HG03196 (cell line): ENCODE measurements around the gene ITFG1.
"Not testable (repeated sequence)": the region's sequence is repeated elsewhere in the genome, so short reads cannot be mapped to it uniquely, and the experiment has no call there.

Experiments
- ATAC-seq: cut with Tn5 transposase; IDR thresholded peaks from one replicate; pipeline ENCODE4 v1.9.1; 2021; ENCODE audit not compliant: unreplicated experiment

The ITFG1 gene

GRCh38 chr16:47473792-47474191, 12.9 kb upstream of the ITFG1 start:
- no peak for ATAC-seq

- not testable (repeated sequence) for ATAC-seq
Measured at GRCh38 chr16:47473004-47473403, 12.1 kb upstream of the ITFG1 start.

DNA sequence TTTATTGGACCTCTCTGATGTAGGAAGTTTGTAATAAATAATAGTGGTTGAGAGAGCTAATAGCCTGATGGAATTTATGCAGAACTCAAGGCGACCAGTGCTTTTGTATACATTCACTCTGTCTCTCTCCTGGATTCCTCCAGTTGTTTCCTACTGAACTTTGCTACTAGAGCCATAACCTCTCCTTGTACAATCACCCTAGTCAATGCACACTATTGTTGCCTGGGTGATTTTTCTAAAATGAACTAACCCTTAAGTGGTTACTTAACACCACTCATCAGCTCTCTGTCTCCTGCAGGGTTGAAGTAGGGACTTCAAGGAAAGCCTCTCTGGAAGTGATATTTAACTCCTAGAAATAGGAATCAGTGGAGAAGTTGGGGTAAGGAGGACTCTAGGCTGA, 9.9 kb upstream of the ITFG1 start:
- no peak for ATAC-seq

DNA sequence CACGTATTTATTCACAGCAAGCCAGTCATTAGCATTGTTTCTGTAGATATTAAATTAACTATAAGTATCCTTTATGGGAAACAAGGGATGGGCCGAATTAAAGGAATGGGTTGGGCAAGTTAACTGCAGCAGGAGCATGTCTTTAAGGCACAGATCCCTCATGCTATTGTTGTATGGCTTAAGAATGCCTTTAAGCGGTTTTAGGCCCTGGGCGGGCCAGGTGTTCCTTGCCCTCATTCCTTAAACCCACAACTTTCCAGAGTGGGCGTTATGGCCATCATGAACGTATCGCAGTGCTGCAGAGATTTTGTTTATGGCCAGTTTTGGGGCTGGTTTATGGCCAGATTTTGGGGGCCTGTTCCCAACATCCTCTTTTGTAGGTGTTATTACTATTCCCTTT, 9.3 kb upstream of the ITFG1 start:
- no peak for ATAC-seq

DNA sequence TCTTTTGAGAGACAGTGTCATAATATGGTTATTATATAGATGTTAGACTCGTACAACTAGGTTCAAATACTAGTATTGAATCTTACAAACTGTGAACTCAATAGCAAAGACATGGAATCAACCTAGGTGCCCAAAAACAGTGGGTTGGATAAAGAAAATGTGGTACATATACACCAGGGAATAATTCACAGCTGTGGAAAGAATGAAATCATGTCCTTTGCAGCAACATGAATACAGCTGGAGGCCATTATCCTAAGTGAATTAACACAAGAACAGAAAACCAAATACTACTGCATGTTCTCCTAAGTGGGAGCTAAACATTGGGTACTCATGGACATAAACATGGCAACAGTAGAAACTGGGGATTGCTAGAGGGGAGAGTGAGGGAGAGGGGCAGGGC, 8.4 kb upstream of the ITFG1 start:
- ATAC-seq: no peak

- ATAC-seq: not testable (repeated sequence)
Measured at GRCh38 chr16:47468070-47468689, 7.3 kb upstream of the ITFG1 start.

DNA sequence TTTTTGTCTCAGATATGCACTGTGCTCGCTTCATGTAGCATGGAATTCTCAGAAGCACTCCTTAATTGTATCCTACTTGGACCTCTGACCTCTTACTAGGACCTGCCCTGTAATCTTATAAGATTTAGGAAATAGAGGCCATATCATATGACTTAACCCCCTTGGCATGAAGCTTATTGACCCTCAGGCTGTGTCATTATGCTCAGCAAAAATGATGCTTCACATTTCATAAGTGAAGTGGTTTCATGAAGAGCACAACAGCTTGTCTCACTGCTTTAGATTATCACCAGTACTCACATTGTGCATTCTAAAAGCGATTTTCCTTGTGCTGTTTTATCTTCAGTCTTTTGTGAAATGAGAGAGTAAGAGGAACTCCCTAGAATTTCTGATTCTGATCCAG, 6.6 kb upstream of the ITFG1 start:
- no peak for ATAC-seq

DNA sequence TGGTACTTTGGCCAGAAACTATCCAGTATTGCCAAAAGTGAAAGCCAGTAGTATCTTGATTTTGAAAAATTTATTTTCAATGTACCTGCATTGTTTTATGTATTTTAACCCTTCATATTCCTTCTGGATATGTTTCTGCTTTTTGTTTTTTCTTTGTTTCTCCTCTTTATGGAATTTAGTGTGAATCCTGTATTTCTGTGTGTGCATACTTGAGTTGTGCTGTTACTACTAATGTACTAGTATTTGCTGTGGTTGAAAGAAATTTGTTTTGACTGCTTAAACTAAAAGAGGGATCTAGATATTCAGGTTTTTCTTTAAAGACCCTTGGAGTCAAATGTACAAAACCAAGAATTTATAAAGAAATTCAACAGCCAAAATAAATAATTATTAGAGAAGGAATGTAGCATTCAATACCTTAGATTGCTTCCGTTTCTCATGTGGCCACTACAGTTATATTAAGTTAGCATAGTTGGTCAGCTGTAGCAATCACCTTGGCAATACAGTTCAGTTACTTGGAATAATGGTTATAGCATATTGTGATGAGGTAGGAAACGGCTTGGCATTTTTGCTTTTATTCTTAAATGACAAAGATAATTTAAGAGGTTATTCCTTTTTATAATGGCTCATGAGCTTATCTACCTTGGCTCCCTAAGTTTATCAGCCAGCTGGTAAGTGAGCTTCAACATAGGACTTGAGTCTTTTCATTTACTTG, 5.2 kb upstream of the ITFG1 start:
- no peak for ATAC-seq

DNA sequence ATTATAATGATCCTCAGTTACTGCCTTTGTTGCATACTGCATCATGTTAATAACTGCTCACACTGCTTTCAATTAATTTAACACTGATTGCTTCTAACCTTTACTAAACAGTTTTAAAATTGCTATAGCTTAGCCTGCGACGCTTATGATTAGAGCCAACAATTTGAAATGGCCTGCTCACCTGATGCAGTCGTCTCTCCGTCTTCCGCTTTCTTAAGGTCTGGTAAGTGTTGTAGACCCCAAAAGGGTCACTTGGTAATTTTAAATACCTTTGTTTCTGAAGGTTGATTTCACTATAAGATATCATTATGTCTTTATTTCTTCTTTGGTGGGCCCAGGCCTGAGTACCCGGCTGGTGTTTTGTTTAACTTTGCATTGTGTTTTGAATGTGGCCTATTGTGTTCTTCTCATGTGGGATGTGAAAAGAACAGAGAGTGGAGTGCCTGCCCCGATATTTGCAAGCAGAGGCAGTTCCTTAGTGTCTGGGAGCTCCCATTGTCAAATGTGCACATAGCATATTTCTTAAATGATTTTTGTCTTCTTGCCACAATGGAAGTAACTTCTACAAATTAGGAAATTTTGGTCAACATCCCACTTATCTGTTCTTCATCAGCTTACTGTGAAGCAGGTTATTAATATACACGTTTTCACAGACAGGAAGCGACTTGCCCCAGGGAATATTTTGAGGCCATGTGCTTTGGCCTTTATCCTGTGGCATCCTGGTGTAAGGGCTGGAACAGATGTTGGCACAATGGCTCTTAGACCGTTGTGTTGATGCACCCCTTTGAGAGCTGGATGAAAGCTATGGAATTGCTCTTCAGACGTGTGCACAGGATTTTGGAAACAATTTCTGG, 3.1 kb upstream of the ITFG1 start:
- no peak for ATAC-seq

GRCh38 chr16:47461598-47462266, 869 bp upstream of the ITFG1 start:
- peak; percentile 24 for ATAC-seq

GRCh38 chr16:47460359-47460710, 528 bp downstream of the ITFG1 start:
- ATAC-seq: no peak

- ATAC-seq: no peak
Measured at GRCh38 chr16:47459603-47460002, 1.3 kb downstream of the ITFG1 start.

DNA sequence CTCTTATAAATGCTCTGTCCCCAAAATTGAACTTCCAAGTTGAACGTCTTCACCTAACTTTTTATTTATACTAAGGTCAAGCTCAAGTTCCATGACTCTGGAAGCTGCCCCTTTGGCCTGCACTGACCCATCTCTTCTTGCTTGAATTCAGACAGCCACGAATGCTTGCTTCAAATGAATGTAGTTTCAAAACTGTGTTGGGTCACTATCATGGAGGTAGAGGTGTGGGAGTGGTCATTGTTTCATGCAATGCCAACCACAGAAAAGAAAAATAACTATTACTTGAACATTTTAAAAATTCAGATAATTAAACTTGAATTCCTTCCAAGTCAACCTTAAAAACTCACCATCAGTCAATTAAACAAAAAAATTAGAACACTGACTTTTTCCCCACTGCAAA, 2.5 kb downstream of the ITFG1 start:
- no peak for ATAC-seq

DNA sequence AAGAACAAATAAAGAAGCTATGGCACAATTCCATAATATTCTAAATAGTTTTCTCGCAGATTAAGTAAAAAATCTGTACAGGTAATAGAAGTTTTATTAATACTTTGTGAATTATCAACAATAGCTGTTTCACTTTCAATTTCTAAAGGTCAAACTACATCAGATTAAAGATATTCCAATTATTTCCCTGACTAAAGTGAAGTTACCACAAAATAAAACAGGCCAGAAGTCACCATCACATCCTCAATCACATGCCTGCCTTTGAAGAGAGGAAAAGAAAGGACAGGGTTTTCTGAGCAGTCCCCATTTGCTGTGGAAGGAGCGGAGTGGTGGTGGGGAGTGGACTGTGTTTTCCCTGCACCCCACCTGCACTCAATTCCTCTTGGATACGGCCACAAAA, 11.1 kb downstream of the ITFG1 start:
- ATAC-seq: no peak

DNA sequence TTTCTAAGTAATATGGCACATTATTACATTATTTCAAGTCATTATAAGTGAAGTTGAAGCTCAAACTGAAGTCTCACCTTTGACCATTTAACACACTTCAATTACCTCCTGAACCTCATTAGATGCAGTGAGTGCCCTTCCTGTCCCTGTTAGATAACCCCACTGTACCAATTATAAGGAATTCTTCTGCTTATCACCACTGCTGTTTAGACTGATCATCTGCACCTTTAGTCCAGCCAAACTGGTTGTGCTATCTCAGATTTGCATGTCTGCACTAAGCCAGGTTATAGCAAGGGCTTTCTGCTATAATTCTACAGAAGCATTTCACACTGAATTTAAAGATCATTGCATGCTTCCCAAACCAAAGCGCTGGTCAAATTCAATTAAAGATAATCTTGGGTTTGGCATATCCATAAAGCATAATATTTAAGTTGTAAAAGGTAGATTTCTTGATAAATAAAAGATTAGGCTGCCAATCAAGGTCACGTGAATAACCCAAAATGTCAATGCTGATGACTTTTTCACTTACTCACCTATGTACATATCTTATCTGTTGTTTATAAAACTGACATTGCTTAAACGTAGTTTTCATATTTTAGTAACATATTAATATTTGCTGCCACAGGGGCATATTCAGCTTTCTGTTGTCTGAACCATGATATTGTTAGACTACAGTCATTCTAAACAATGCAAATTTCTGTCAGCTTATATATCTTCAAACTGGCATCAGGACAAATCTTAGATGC, 11.9 kb downstream of the ITFG1 start:
- no peak for ATAC-seq

- no peak for ATAC-seq
Measured at GRCh38 chr16:47446431-47446830, 14.4 kb downstream of the ITFG1 start.

- ATAC-seq: not testable (repeated sequence)
Measured at GRCh38 chr16:47442884-47443283, 18.0 kb downstream of the ITFG1 start.

DNA sequence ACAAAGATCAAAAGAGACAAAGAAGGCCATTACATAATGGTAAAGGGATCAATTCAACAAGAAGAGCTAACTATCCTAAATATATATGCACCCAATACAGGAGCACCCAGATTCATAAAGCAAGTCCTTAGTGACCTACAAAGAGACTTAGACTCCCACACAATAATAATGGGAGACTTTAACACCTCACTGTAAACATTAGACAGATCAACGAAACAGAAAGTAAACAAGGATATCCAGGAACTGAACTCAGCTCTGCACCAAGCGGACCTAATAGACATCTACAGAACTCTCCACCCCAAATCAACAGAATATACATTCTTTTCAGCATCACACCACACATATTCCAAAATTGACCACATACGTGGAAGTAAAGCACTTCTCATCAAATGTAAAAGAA, 20.8 kb downstream of the ITFG1 start:
- not testable (repeated sequence) for ATAC-seq

DNA sequence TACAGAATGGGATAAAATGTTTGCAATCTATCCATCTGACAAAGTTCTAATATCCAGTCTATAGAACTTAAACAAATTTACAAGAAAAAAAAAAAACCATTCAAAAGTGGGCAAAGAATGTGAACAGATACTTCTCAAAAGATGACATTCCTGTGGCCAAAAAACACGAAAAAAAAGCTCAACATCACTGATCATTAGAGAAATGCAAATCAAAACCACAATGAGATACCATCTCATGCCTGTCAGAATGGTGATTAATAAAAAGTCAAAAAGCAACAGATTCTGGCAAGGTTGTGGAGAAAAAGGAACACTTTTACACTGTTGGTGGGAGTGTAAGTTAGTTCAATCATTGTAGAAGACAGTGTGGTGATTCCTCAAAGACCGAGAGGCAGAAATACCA, 26.6 kb downstream of the ITFG1 start:
- ATAC-seq: not testable (repeated sequence)

- ATAC-seq: no peak
Measured at GRCh38 chr16:47431960-47432359, 28.9 kb downstream of the ITFG1 start.

DNA sequence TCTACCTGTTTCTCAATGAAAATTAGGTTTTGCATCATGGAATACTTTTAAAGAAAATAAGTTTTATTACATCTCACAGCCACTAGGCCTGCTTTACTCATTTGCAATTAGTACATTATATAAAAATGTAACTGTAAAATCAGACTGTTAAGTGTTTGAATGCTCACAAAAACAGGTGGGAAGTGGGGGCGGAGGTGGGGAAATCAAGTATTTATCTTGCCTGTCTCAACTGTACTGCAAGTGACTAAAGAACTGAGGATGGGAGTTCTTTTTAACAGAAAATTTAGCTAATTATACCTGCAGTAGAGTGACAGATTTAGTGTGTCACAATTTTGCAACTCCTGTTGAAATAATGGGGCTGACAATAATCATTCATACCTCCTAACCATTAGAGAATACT, 34.1 kb downstream of the ITFG1 start:
- no peak for ATAC-seq
